ENCODE data around the gene AP3M1.

- TF ChIP-seq YY1 (IDR thresholded peaks at IDR 0.05; ENCODE audit: insufficient read depth, insufficient read length): no peak
- no peak for TF ChIP-seq ZNF274 (IDR thresholded peaks at IDR 0.05; ENCODE audit: low read depth, low read length)
- no peak for TF ChIP-seq SUZ12 (IDR thresholded peaks at IDR 0.05; ENCODE audit: extremely low read depth, insufficient read depth, insufficient read length)
Observed at GRCh38 chr10:74164716-74165529, 14.3 kb upstream of the AP3M1 start.

Data from NT2/D1 (cell line).